GM18870 (cell line): ENCODE results near the gene NPAS1.
"Not testable (repeated sequence)": the region's sequence is repeated elsewhere in the genome, so short reads cannot be mapped to it uniquely, and the experiment has no call there.

Experiments used
- ATAC-seq: cut with Tn5 transposase; IDR thresholded peaks from one replicate; pipeline ENCODE4 v1.9.1; 2021; ENCODE audit warnings: moderate library complexity; ENCODE audit not compliant: unreplicated experiment

NPAS1 gene

DNA sequence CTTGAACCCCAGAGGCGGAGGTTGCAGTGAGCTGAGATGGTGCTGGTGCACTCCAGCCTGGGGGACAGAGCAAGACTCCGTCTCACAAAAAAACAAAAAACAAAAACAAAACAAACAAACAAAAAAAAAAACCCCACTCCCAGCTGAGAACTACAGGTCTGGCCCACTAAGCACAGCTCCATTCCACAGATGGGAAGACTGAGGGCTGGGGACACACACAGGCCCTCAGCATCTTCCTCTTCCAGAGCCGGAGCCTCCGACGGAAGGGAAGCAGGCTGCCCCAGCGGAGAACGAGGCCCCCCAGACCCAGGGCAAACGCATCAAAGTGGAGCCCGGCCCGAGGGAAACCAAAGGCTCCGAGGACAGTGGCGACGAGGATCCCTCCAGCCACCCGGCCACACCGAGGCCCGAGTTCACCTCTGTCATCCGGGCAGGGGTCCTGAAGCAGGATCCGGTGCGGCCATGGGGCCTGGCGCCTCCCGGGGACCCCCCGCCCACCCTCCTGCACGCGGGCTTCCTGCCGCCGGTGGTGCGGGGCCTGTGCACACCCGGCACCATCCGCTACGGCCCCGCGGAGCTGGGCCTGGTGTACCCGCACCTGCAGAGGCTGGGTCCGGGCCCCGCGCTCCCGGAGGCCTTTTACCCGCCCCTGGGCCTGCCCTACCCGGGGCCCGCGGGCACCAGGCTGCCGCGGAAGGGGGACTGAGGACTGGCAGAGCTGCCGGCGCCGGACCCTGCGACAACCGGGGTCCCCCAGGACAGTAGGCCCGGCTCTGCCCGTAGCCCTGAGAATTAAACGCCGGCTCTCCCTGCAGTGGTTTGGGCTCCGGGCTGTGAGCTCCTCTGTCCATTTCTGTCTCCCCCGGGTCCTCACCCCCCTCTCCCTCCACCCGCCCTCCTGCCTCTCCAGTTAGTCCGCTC lies 25.6 kb downstream of the NPAS1 start:
- no peak for ATAC-seq

DNA sequence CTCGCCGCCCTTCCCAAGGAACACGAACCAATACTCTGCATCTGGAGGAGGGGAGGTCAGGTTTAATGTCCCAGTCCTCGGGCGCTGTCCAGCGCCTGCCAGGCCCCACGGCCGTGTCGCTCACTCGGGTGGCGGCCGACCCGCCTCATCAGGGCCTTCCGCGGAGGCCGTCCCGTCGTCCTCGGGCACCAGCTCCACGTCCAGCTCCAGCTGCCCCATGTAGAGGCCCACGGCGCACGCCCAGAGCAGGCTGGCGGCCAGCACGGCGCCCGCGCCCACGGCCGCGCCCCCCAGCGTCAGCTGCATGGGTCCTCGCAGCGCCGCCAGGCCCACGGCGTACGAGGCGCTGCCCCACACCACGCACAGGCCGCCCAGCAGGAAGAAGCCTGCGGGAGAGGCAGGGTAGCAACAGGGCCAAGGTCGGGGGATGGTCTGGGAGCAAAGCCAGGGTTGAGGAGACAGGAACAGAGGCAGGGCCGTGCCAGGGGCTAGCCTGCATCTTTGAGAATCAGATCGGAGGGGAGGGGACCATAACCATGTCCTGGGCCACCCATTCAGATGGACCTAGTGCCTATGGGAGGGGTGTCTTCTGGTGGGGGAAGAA lies 26.3 kb downstream of the NPAS1 start:
- no peak for ATAC-seq

DNA sequence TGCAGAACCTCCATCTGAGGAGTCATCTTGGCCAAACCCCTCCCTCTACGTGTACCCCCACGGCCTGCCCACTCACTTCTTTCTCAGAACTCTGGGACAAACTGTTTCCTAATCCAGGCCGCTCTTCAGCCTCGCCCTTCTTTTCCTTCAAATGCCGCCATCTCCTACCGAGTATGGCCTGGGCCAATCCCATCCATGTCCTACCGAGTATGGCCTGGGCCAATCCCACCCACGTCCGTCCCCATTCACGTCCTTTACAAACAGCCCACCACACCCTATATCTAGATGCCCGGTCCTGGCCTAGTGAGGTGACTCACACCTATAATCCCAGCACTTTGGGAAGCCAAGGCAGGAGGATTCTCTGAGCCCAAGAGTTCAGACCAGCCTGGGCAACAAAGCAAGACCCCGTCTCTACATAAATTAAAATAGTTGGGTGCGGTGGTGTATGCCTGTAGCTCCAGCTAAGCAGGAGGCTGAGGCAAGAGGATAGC lies 27.7 kb downstream of the NPAS1 start:
- no peak for ATAC-seq

DNA sequence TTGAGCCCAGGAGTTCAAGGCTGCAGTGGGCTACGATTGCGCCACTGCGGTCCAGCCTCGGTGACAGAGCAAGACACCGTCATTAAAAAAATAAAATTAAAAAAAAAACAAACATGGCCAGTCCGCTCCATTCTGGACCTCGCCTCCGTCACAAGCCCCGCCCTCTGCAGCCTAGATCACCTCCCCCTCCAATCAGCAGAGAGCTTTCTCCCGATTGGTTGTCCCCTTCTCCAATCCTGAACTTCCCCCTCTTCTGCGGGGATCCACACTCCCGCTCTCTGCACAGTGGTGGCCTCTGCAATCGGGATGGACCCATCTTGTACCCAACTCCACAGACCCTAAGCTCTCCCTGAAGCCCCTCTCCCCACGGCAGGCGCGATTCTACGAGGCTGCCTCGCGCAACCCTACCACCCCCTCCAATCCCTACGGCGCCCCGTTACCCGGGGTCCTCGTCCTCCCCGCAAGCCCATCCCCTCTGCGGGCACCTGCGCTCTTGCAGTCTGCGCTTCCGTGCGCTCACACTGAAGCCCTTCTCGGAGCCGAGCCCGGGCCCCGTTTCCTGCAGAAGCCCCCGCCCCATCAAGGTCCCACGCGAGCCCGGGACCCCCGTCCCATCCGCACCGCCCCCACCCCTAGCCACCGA lies 28.2 kb downstream of the NPAS1 start:
- ATAC-seq, result peak; percentile 25

DNA sequence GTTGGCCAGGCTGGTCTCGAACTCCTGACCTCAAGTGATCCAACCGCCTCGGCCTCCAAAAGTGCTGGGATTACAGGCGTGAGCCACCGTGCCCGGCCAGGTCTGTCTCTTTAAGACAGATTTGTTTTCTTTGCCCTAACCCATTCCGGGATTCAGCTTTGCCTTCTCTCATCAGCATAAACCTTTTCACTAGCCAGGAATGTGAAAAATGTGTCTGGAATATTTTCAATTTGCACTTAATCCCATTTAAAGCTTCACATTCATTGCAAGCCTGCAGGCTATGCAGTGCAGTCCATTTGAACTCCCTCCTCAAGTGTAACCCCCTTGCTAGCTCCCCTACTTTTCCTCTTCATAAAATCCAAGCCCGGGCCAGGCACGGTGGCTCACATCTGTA lies 29.7 kb downstream of the NPAS1 start:
- no peak for ATAC-seq

DNA sequence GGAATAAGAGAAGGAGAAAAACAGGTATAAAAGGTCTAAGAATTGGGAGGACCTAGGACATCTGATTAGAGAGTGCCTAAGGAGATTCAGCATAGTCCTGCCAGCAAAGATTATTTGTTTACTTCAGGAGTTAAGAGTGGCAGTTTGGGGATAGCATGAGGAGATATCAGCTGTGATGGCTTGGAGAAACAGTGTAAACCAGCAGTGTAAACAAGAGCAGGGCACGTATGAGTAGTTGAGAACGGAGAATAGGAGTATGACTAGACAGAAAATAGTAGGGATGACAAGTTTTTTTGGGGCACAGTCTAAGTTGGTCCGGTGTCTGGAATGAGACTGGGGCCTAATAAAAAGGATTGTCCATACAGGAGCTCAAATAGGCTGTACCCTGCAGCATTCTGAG lies 30.9 kb downstream of the NPAS1 start:
- not testable (repeated sequence) for ATAC-seq

DNA sequence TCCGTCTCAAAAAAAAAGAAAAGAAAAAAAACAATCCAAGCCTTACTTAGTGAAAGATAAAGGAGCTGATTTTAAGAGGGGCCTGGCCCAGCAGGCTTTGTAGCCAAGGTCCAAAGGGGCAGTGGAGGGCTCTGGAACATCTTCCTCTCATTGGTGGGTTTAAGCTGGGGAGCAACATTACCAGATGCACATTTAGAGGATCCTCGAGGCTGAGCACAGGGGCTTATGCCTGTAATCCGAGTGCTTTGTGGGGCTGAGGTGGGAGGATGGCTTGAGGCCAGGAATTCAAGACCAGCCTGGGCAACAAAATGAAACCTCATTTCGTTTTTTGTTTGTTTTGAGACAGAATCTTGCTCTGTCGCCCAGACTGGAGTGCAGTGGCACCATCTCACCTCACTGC lies 36.8 kb downstream of the NPAS1 start:
- no peak for ATAC-seq

DNA sequence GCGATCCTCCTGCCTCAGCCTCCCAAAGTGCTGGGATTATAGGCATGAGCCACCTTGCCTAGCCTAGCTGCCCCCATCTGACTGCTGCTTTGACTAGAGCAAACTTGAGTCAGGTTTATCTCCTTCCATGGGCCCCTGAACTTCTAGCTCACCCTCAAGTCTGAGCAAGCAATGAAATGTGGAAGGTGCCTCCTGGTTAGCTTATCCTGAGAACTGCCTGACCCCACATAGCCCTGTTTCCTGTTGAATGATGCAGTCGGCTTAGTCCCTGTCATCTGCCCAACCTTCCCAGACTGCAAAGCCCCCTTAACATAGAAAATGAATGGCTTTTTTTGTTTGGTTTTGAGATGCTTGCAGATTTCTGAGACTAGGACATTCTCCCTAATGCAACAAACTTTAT lies 37.7 kb downstream of the NPAS1 start:
- no peak for ATAC-seq

DNA sequence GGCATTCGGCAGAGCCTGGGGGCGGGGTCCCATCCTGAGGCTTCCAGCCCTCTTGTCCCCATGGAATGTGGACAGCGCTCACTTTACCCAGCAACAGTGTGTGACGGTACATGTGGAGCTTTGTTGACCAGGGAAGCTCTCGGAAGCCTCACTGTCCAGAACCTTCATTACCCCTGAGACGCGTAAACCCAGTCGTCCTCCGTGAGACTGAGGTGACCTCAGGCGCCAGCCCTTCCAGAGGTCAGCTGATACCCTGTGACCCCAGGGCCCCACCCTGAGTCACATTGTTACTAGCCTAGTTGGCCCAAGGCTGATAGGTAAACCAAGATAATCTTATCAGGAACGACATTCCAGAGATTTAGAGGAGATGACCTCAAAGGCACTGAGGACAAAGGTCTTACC lies 39.0 kb downstream of the NPAS1 start:
- ATAC-seq, result no peak

DNA sequence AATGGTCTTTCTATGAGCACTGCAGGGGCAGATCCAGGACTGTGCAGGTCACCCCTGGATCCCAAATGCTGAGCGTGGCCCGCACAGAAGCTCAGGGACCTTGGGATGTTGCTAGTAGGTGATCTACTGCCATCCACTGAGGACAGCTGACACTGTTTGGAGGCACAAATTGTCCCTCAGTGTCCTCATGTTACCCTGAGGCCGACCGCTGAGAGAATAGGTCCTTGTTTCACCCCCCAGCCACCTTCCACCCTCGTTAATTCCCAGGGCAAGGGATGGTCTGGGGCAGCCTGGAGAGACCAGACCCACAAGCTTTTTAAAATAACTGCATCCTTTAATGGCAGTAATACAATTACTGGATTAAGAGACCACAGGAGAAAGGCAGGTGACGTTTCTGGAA lies 44.2 kb downstream of the NPAS1 start:
- ATAC-seq, result no peak

DNA sequence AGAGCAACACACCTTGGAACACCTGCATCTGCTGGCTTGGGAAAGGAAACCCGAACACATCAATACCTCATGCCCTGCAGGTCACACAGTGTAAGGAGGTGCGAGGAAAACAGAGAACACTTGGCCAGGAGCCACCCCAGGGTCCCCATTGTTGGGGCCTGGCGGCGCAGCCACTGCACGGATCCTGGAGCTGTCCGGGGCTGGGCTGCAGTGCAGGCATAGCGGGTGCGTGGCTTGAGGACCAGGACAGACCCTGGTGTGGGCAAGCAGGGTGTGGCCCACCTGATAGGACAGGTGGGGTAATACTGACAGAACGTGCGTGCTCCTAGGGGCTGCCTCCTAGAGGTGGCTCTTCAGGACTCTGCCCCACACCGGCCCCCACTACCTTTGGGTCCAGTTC lies 45.6 kb downstream of the NPAS1 start:
- ATAC-seq, result no peak

DNA sequence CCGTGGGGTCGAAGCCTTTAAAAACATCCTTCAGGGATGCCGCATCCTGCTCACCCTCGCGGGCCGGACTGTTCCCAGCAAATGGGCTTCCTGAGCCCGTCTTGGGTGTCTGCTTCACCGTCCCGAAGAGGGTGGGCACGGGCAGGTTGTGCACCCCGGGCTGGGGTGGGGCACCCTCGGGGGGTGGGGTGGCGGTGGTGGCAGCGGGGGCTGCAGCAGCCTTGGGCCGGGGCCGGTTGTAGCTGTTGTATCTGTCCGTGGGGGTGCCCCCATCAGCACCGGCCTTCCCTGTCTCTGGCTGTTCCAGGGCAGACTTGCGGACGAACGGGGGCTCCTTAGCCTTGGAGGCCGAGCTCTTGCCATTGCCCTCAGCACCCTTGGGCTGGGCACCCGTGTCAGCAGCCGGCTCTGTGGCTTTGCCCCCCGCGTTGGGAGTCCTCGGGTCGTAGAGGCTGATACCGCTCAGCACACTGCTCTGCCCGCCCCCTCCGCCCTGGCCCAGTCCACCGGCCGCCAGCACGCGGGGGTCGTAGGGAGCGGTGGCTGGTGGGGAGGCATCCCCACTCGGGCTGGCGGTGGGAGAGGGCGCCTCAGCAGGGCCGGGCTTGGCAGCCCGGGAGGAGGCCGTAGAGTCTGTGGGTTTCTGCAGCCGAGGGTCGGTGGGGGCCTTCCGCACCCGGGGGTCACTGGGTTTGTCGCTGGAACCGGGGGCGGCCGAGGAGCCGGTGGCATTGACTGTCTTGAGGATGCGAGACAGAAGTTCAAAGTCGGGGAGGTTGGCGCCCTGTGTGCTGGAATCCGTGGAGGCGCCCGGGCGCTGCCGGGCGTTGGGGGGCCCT lies 47.0 kb downstream of the NPAS1 start:
- ATAC-seq, result no peak

DNA sequence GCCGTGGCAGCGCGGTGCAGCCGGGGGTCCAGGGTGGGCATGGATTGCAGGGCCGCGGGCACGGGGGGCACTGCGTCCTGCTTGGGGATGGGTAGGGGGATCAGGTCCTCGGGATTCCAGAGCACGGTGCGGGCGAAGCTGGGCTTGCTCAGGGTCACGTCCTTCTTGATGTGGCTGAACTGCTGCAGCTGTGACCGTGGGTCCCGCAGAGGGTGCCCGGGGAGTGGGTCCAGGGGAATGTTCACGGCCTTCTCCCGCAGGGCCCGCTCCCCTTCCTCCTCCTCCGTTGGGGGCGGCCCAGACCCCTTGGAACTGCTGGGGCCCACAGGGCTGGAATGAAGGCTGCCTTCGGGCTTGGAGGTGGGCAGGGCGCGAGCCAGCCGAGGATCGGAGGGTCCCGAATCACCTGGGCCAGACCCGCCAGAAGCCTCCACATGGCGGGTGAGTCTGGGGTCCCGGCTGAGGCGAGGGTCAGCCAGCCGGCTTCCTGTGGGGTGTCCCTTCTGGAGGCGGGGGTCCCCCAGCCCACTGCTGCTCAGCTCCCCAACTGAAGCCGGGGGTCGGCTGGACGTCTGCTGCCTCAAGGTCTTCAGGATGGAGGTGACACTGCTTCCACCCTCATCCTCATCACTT lies 47.7 kb downstream of the NPAS1 start:
- ATAC-seq, result no peak

DNA sequence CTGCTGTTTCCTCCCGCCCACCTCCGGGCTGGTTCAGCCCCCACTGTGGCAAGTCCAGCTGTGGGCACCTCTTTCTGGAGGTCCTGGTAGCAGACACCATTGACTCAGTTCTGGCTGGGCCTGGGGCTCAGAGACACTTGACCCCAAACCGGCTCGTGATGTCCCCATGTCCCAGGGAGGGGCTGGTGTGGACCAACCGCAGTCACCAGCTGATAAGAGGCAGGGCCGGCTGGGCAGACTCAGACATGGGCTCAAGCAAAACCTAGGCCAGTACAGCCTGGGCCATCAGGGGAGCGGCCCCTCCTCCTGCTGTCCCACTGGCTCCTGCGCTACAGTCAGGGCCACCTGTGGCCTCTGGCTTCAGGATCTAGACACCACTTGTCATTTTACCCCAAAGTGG lies 48.6 kb downstream of the NPAS1 start:
- no peak for ATAC-seq

DNA sequence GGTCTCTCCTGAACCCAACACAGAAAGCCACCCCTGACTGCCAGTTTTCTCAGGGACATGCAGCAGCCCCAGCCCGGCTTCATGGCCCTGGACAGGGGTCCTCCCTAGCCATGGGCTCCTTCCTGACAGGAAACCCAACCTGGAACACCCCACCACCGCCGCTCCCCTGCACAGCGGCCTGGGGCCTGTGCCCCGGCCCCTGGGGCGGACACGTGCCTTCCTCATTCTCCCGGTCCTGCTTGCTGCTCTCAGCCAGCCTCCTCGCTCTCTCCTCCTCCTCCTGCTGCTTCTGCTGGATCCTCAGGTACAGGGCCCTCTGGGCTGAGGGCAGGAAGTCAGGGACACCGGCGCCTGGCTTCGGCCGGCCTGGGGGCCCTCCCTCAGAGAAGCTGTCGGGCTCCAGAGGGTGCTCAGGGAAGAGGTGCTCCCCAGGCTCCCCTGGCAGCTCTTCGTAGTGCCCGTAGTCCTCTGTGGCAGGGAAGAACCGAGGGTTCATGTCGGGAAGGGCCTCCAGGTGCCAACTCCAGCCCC lies 49.3 kb downstream of the NPAS1 start:
- ATAC-seq, result no peak

DNA sequence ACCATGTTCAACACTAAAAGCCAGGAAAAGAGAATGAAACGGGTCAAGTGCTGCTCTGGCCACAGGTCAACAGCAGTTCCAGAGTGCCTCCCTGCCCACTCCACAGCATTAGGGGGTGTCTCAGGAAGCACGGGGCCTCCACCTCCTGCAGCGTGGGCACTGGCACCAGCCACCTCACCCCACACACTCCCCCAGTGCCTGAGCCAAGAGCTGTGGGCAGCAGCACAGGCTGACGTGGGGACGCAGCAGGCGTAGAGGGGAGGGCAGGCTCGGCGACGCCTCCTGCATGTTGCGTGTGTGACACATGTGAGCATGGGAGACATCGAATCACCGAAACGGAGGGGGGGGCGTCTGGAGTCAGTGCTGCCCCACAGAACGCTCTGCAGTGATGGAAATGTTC lies 50.2 kb downstream of the NPAS1 start:
- ATAC-seq, result no peak

DNA sequence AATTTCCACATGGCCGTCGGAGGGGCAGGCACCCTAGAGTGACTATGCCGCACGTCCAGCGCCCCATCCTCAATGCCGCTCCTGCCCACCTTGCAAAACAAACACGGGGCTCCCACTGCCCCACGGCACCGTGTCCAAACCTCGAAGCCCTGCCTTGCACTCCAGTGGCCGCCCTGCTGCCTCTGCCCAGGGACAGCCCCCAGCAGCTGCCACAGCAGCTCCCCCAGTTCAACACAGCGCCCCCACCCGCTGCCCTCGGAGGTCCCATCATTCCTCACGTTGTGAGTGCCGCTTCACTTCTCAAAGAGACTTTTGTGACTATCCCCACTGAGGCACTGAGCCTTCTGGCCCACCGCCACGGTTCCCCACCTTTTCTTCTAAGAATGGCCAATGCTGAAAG lies 51.1 kb downstream of the NPAS1 start:
- ATAC-seq, result no peak

DNA sequence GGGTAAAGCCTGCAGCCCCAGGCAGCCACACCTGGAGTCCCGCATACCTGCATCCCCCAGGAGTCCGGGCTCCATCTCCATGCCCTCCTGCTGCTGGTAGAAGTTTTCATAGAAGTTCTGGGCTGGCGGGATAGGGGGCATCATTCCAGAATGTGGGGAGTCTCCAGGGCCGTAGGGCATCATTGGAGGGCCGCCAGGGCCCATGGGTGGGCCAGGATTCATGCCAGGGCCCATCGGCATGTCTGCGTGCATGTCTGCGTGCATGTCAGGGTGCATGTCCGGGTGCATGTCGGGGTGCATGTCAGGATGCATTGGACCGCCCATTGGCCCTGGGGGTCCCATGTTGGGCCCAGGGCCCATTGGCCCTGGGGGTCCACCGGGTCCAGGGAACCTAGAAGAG lies 52.1 kb downstream of the NPAS1 start:
- ATAC-seq, result no peak

DNA sequence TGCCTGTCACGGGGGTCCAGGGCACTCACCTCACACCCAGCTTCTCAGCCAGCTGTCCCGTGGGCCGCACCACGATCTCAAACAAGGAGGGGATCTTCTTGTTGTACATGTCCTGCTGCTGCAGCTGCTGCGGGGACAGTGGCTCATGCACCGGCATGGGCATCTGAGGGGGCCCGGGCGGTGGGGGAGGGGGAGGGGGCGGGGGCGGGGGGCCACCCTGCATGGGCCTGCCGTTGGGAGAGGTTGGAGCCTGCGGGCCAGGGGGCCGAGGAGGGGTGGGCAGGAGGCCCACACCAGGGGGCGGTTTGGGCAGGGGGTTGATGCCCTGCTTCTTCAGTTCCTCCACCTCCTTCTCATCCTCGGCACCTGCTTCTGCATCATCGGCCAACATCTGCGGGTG lies 52.7 kb downstream of the NPAS1 start:
- no peak for ATAC-seq

DNA sequence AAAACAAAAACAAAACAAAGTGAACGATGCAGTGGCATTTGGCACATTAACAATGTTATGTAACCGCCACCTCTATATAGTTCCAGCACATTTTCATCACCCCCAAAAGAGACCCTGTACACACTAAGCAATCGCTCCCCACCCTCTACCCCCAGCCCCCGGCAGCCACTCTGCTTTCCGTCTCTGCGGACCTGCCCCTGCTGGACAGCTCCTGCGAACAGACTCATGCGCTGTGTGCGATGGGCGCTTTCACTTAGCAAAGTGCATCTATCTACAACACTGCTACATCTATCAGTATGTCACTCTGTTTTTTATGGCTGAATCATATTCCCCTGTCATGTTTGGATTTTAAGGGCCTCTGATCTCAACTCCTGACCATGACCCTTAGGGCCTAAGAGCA lies 53.9 kb downstream of the NPAS1 start:
- no peak for ATAC-seq
